Thyroid gland (tissue), 4 donors: ENCODE results near the gene FOXP1.

Experiments
- POLR2A ChIP-seq, 2 donors: fragments of 450-650 bp; IDR thresholded peaks; one replicate each; pipeline ENCODE4 v1.6.1; 2017; ENCODE audit warnings: antibody characterized with exemption in 2 of 2, mild to moderate bottlenecking in 2 of 2, moderate library complexity in 1 of 2
- TF ChIP-seq, protein P1 (sequence below), 6 experiments: fragments of 200-600 bp in 3 of 6; fragments of 450-650 bp in 3 of 6; sonication (generic) in 3 of 6; IDR thresholded peaks; one replicate each; pipeline ENCODE4 v1.5.1; 2016 to 2019; ENCODE audit warnings: antibody characterized with exemption in 6 of 6, mild to moderate bottlenecking in 2 of 6, inconsistent platforms in 1 of 6, moderate library complexity in 1 of 6

DNA sequence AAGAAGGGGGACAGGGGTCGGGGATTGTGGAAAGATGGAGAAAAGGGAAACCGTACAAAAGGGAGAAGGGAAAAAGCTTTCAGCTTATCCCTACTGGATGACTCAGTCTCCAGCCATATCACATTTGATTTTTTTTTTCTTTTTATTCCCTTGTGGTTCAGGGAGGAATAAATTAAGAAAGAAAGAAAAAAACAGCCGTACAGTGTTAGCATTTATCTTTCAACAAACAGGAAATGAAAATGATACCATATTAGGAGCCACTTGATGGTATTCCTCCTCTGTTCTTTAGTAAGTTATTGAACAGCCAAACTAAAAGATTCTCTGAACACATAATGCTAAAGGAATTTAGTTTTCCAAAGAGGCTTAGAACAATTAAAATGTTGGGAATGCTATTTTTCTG, 594.4 kb downstream of the FOXP1 start:
- TF ChIP-seq, protein P1, sequence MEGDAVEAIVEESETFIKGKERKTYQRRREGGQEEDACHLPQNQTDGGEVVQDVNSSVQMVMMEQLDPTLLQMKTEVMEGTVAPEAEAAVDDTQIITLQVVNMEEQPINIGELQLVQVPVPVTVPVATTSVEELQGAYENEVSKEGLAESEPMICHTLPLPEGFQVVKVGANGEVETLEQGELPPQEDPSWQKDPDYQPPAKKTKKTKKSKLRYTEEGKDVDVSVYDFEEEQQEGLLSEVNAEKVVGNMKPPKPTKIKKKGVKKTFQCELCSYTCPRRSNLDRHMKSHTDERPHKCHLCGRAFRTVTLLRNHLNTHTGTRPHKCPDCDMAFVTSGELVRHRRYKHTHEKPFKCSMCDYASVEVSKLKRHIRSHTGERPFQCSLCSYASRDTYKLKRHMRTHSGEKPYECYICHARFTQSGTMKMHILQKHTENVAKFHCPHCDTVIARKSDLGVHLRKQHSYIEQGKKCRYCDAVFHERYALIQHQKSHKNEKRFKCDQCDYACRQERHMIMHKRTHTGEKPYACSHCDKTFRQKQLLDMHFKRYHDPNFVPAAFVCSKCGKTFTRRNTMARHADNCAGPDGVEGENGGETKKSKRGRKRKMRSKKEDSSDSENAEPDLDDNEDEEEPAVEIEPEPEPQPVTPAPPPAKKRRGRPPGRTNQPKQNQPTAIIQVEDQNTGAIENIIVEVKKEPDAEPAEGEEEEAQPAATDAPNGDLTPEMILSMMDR (IDR thresholded peaks at IDR 0.05) = no peak
- no peak for TF ChIP-seq POLR2A (IDR thresholded peaks at IDR 0.05)
